Skeletal muscle satellite cell (primary cell): ENCODE results near the gene TOMM20.

Experiments
- H3K27me3 ChIP-seq: 2 replicates; pipeline ENCODE4 v1.7.0; 2013; ENCODE audit warnings: low read length; ENCODE audit not compliant: control insufficient read depth, insufficient read depth
- H3K36me3 ChIP-seq: 2 replicates; pipeline ENCODE4 v1.7.0; 2013; ENCODE audit warnings: mild to moderate bottlenecking, control low read depth, low read length; ENCODE audit not compliant: insufficient read depth
- H3K4me1 ChIP-seq: 2 replicates; pipeline ENCODE4 v1.7.0; 2013; ENCODE audit warnings: low read length; ENCODE audit not compliant: control insufficient read depth, insufficient read depth
- H3K4me2 ChIP-seq: 2 replicates; pipeline ENCODE4 v1.7.0; 2013; ENCODE audit warnings: mild to moderate bottlenecking, low read length
- H3K4me3 ChIP-seq: 2 replicates; pipeline ENCODE4 v1.7.0; 2013; ENCODE audit warnings: low read length
- H3K9ac ChIP-seq: 2 replicates; pipeline ENCODE4 v1.7.0; 2013; ENCODE audit warnings: mild to moderate bottlenecking, low read depth, low read length, moderate library complexity
- H3K9me3 ChIP-seq: replicated peaks from 2 replicates; pipeline ENCODE4 v1.7.0; 2013; ENCODE audit warnings: mild to moderate bottlenecking, control low read depth, low read length

TOMM20 gene

GRCh38 chr1:235156740-235157139, 28.1 kb upstream of the TOMM20 start:
- H3K4me3 ChIP-seq = no peak overlapping the region
- peaks cover 10% of the 10 kb centered on the region for H3K4me1 ChIP-seq
- H3K4me2 ChIP-seq = no peak overlapping the region
- H3K36me3 ChIP-seq = peaks cover 56% of the 10 kb centered on the region
- no peaks in the 10 kb centered on the region for H3K9me3 ChIP-seq
- no peaks in the 10 kb centered on the region for H3K27me3 ChIP-seq
- H3K9ac ChIP-seq = no peak overlapping the region

GRCh38 chr1:235156265-235156664, 27.6 kb upstream of the TOMM20 start:
- H3K9ac ChIP-seq = no peak overlapping the region
- no peaks in the 10 kb centered on the region for H3K27me3 ChIP-seq
- H3K4me3 ChIP-seq = no peak overlapping the region
- peaks cover 8% of the 10 kb centered on the region for H3K4me1 ChIP-seq
- H3K9me3 ChIP-seq = no peaks in the 10 kb centered on the region
- peaks cover 61% of the 10 kb centered on the region for H3K36me3 ChIP-seq
- no peak overlapping the region for H3K4me2 ChIP-seq

- H3K4me3 ChIP-seq = no peak overlapping the region
- H3K9me3 ChIP-seq = no peaks in the 10 kb centered on the region
These were observed 23.6 kb upstream of the TOMM20 start for GRCh38 chr1:235152235-235152634.

GRCh38 chr1:235151033-235151432, 22.4 kb upstream of the TOMM20 start:
- H3K9ac ChIP-seq = no peak overlapping the region
- H3K9me3 ChIP-seq = no peaks in the 10 kb centered on the region
- no peaks in the 10 kb centered on the region for H3K27me3 ChIP-seq
- H3K36me3 ChIP-seq = peaks cover 67% of the 10 kb centered on the region
- H3K4me2 ChIP-seq = no peak overlapping the region
- H3K4me1 ChIP-seq = no peaks in the 10 kb centered on the region
- no peak overlapping the region for H3K4me3 ChIP-seq

More at GRCh38 chr1:235152235-235152634, 23.6 kb upstream of the TOMM20 start:
- Histone ChIP-seq H3K4me1 (no peaks in the 10 kb centered on the region), H3K9ac (no peak overlapping the region), H3K36me3 (peaks cover 71% of the 10 kb centered on the region), H3K27me3 (no peaks in the 10 kb centered on the region), H3K4me2 (no peak overlapping the region)

- Histone ChIP-seq H3K4me2 (no peak overlapping the region), H3K4me1 (no peaks in the 10 kb centered on the region), H3K9ac (no peak overlapping the region), H3K4me3 (no peak overlapping the region), H3K36me3 (peaks cover 71% of the 10 kb centered on the region), H3K27me3 (no peaks in the 10 kb centered on the region), H3K9me3 (no peaks in the 10 kb centered on the region)
These were observed 21.2 kb upstream of the TOMM20 start for GRCh38 chr1:235149824-235150223.

GRCh38 chr1:235147269-235147668, 18.6 kb upstream of the TOMM20 start:
- peaks cover 74% of the 10 kb centered on the region for H3K36me3 ChIP-seq
- no peak overlapping the region for H3K4me3 ChIP-seq
- no peak overlapping the region for H3K4me2 ChIP-seq
- H3K9ac ChIP-seq = no peak overlapping the region
- no peaks in the 10 kb centered on the region for H3K4me1 ChIP-seq
- no peaks in the 10 kb centered on the region for H3K27me3 ChIP-seq
- H3K9me3 ChIP-seq = no peaks in the 10 kb centered on the region

- H3K36me3 ChIP-seq = peaks cover 64% of the 10 kb centered on the region
- H3K4me3 ChIP-seq = no peak overlapping the region
- no peaks in the 10 kb centered on the region for H3K9me3 ChIP-seq
- no peak overlapping the region for H3K9ac ChIP-seq
- no peaks in the 10 kb centered on the region for H3K4me1 ChIP-seq
- no peak overlapping the region for H3K4me2 ChIP-seq
- no peaks in the 10 kb centered on the region for H3K27me3 ChIP-seq
These were observed 17.0 kb upstream of the TOMM20 start for GRCh38 chr1:235145639-235146038.

GRCh38 chr1:235142991-235143390, 14.4 kb upstream of the TOMM20 start:
- Histone ChIP-seq H3K9ac (no peak overlapping the region), H3K4me3 (no peak overlapping the region), H3K36me3 (peaks cover 67% of the 10 kb centered on the region), H3K4me1 (no peaks in the 10 kb centered on the region), H3K9me3 (no peaks in the 10 kb centered on the region), H3K4me2 (no peak overlapping the region), H3K27me3 (no peaks in the 10 kb centered on the region)

GRCh38 chr1:235139315-235139714, 10.7 kb upstream of the TOMM20 start:
- Histone ChIP-seq H3K9me3 (no peaks in the 10 kb centered on the region), H3K4me1 (no peaks in the 10 kb centered on the region), H3K4me2 (no peak overlapping the region), H3K36me3 (peaks cover 71% of the 10 kb centered on the region), H3K9ac (no peak overlapping the region), H3K27me3 (no peaks in the 10 kb centered on the region), H3K4me3 (no peak overlapping the region)

GRCh38 chr1:235138821-235139220, 10.2 kb upstream of the TOMM20 start:
- H3K9ac ChIP-seq = no peak overlapping the region
- no peak overlapping the region for H3K4me2 ChIP-seq
- H3K9me3 ChIP-seq = no peaks in the 10 kb centered on the region
- H3K4me3 ChIP-seq = no peak overlapping the region
- no peaks in the 10 kb centered on the region for H3K4me1 ChIP-seq
- H3K27me3 ChIP-seq = no peaks in the 10 kb centered on the region
- peaks cover 69% of the 10 kb centered on the region for H3K36me3 ChIP-seq

GRCh38 chr1:235136111-235136510, 7.5 kb upstream of the TOMM20 start:
- no peaks in the 10 kb centered on the region for H3K4me1 ChIP-seq
- no peak overlapping the region for H3K9ac ChIP-seq
- peaks cover 62% of the 10 kb centered on the region for H3K36me3 ChIP-seq

GRCh38 chr1:235134171-235134570, 5.5 kb upstream of the TOMM20 start:
- Histone ChIP-seq H3K9ac (no peak overlapping the region), H3K36me3 (peaks cover 54% of the 10 kb centered on the region), H3K4me2 (no peak overlapping the region), H3K9me3 (no peaks in the 10 kb centered on the region), H3K4me3 (no peak overlapping the region), H3K27me3 (no peaks in the 10 kb centered on the region), H3K4me1 (peaks cover under 1% of the 10 kb centered on the region)

More at GRCh38 chr1:235136111-235136510, 7.5 kb upstream of the TOMM20 start:
- Histone ChIP-seq H3K4me3 (no peak overlapping the region), H3K9me3 (no peaks in the 10 kb centered on the region), H3K27me3 (no peaks in the 10 kb centered on the region), H3K4me2 (no peak overlapping the region)
